GM19193 (cell line): ENCODE data around the gene MAP3K10.

Experiments
- POLR2A ChIP-seq: IDR thresholded peaks from 4 replicates; pipeline ENCODE4 v1.6.1; 2011; ENCODE audit not compliant: insufficient read depth, insufficient read length; ENCODE audit errors: extremely low read depth

Gene MAP3K10

GRCh38 chr19:40163541-40164129 is 27.6 kb upstream of the MAP3K10 start:
- TF ChIP-seq POLR2A = no peak

- no peak for TF ChIP-seq POLR2A
These were observed 25.8 kb upstream of the MAP3K10 start for GRCh38 chr19:40165362-40165937.

GRCh38 chr19:40174092-40174491 is 17.1 kb upstream of the MAP3K10 start:
- no peak for TF ChIP-seq POLR2A

GRCh38 chr19:40175820-40176219 is 15.4 kb upstream of the MAP3K10 start:
- no peak for TF ChIP-seq POLR2A

GRCh38 chr19:40177286-40178070 is 13.7 kb upstream of the MAP3K10 start:
- no peak for TF ChIP-seq POLR2A

GRCh38 chr19:40178756-40179155 is 12.5 kb upstream of the MAP3K10 start:
- no peak for TF ChIP-seq POLR2A

- TF ChIP-seq POLR2A = no peak
These were observed 7.0 kb upstream of the MAP3K10 start for GRCh38 chr19:40184273-40184672.

- no peak for TF ChIP-seq POLR2A
These were observed 815 bp downstream of the MAP3K10 start for GRCh38 chr19:40191836-40192646.

- TF ChIP-seq POLR2A = no peak
These were observed 1.7 kb downstream of the MAP3K10 start for GRCh38 chr19:40192758-40193586.

- no peak for TF ChIP-seq POLR2A
These were observed 2.3 kb downstream of the MAP3K10 start for GRCh38 chr19:40193587-40193849.

GRCh38 chr19:40198272-40198990 is 7.2 kb downstream of the MAP3K10 start:
- no peak for TF ChIP-seq POLR2A

GRCh38 chr19:40200341-40201099 is 9.3 kb downstream of the MAP3K10 start:
- TF ChIP-seq POLR2A = no peak

GRCh38 chr19:40204381-40204780 is 13.2 kb downstream of the MAP3K10 start:
- TF ChIP-seq POLR2A = no peak
